ENCODE results near the gene GPR55. TPM values are rescaled to one million over a fixed set of nuclear protein-coding genes. Genes with fewer than 3 reads are reported as not detected.

Gene GPR55
- total RNA-seq, 1 experiment from 2014 or later: not detected

DNA sequence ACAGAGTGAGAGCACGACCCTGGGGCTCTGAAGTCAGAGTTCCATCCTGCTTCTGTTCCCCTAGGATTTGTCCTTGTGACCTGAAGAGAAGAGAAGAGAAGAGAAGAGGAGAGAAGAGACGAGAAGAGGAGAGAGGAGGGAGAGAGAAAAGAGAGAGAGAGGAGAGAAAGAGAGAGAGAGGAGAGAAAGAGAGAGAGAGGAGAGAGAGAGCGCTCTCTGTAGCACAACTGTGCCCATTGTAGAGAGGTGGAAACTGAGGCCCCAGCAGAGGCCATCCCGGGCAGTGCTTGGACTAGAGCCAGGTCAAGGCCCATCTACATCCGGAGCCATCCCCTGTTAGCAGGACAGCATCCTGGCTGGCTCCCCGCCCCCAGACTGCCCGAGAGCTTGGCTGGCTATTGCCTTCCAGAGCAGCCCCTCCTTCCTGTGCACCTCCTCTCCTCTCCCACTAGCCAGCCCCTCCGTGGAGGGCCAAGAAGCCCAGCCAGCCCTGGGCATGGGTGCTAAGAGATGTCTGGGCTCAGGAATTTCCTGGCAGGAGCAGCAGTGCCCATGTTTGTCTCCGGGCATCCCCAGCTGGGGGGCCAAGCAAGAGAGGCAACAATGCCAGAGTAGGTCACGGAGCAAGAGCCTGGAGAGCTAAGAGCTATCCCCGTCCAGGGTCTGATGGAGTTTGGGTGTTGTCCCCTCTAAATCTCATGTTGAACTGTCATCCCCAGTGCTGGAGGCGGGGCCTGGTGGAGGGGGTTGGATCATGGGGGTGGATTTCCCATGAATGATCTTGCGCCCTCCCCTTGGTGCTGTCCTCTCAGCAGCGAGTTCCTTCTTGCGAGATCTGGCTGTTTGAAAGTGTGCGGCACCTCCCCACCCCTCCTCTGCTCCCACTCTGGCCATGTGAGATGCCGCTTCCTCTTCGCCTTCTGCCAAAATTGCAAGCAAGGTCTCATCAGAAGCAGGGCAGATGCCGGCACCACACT lies 18.2 kb upstream of the GPR55 start:
- TF ChIP-seq, protein P1, sequence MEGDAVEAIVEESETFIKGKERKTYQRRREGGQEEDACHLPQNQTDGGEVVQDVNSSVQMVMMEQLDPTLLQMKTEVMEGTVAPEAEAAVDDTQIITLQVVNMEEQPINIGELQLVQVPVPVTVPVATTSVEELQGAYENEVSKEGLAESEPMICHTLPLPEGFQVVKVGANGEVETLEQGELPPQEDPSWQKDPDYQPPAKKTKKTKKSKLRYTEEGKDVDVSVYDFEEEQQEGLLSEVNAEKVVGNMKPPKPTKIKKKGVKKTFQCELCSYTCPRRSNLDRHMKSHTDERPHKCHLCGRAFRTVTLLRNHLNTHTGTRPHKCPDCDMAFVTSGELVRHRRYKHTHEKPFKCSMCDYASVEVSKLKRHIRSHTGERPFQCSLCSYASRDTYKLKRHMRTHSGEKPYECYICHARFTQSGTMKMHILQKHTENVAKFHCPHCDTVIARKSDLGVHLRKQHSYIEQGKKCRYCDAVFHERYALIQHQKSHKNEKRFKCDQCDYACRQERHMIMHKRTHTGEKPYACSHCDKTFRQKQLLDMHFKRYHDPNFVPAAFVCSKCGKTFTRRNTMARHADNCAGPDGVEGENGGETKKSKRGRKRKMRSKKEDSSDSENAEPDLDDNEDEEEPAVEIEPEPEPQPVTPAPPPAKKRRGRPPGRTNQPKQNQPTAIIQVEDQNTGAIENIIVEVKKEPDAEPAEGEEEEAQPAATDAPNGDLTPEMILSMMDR (conservative IDR thresholded peaks at IDR 0.05): no peak
- Histone ChIP-seq H3K14ac (ENCODE audit: insufficient read depth, low read length) (no peak overlapping the region), H2BK20ac (ENCODE audit: low read depth, low read length, poor library complexity, severe bottlenecking) (no peak overlapping the region), H4K91ac (ENCODE audit: insufficient read length, low read depth, low read length) (no peak overlapping the region), H3K56ac (ENCODE audit: insufficient read length, low read depth, low read length) (no peak overlapping the region), H3K4me2 (ENCODE audit: insufficient read depth, insufficient read length, low read length) (no peak overlapping the region), H2BK15ac (ENCODE audit: low read depth, low read length) (no peak overlapping the region), H3K79me2 (ENCODE audit: insufficient read depth, low read length) (no peaks in the 10 kb centered on the region), H4K20me1 (ENCODE audit: control insufficient read depth, insufficient read depth, insufficient read length) (no peaks in the 10 kb centered on the region), H2BK5ac (ENCODE audit: insufficient read length, low read length) (no peak overlapping the region), H4K8ac (replicated peaks; ENCODE audit: insufficient read length, low read depth, low read length) (no peak overlapping the region), H3K79me1 (ENCODE audit: insufficient read depth, low read depth, low read length, poor library complexity, severe bottlenecking) (no peaks in the 10 kb centered on the region), H3K9me3 (ENCODE audit: control insufficient read depth, low read depth, low read length) (no peaks in the 10 kb centered on the region), H2AFZ (ENCODE audit: low read length) (no peak overlapping the region), H4K5ac (ENCODE audit: insufficient read length, low read depth, low read length) (no peak overlapping the region), H3K18ac (ENCODE audit: insufficient read length, low read depth, low read length) (no peak overlapping the region), H3K23me2 (ENCODE audit: insufficient read length, low read depth, low read length, poor library complexity, severe bottlenecking) (no peaks in the 10 kb centered on the region), H3K4me1 (ENCODE audit: insufficient read depth, low read length) (no peaks in the 10 kb centered on the region), H2BK12ac (ENCODE audit: insufficient read length, low read depth, low read length) (no peak overlapping the region), H3T11ph (ENCODE audit: low read length) (no peak overlapping the region), H3K27me3 (ENCODE audit: insufficient read depth, low read length) (no peaks in the 10 kb centered on the region), H3K27ac (ENCODE audit: insufficient read length, low read depth, low read length) (no peak overlapping the region), H2AK5ac (ENCODE audit: insufficient read length, low read length) (no peak overlapping the region), H3K4ac (ENCODE audit: low read depth, low read length) (no peak overlapping the region), H2BK120ac (ENCODE audit: low read depth, low read length, poor library complexity, severe bottlenecking) (no peak overlapping the region), H3K23ac (ENCODE audit: insufficient read length, low read depth, low read length) (no peak overlapping the region), H3K9ac (ENCODE audit: extremely low read depth, insufficient read length, low read length) (no peak overlapping the region)
- no peak for DNase-seq
- Mint-ChIP-seq H3K4me1 (peaks cover 0 to 5% of the 10 kb centered on the region in 2 experiments; a peak in 3 of 4 replicates), H3K27me3 (ENCODE audit: low read depth) (peaks cover 2% of the 10 kb centered on the region), H3K36me3 (ENCODE audit: insufficient read depth in 1 of 3, low read depth in 3 of 3) (no peaks in the 10 kb centered on the region), H3K27ac (peak overlapping the region in 1 of 3 experiments; percentile 71; a peak in 1 of 7 replicates), H3K4me3 (no peak overlapping the region), H3K9me3 (peaks cover 0 to 3% of the 10 kb centered on the region in 2 experiments; a peak in 1 of 5 replicates)
- WGBS (ENCODE audit: extremely low coverage, insufficient read length, low lambda C conversion rate): no CpG with 5 or more reads among the region's 19 CpGs
